ENCODE data around the gene TMEM239.
"Not testable (repeated sequence)": the region's sequence is repeated elsewhere in the genome, so short reads cannot be mapped to it uniquely, and the experiment has no call there.

TMEM239 gene

DNA sequence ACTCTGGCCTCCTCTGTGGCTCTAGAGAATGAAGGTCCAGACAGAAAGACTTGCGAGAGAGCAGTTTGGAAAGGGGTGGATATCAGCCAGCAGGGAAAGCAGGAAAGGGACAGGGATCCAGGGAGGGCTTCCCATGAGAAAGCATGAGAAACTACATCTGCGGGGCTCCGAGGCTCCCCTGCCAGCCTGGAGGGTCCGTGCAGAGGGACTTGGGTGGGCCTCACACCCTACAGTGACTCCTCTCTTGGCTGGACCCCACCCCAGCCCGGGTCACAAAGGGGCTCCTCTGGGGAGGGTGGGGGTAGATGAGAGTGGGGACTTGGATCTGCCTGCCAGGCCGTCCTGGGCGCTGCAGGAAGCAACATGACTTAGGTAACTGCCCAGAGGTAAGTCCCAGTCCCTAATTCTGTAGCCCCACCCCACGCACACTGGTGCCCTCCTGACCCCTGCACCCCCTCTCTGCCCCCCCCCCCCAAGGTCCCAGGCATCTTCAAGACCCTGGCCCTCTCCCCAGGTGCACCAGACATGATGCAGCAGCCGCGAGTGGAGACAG is at the start of gene TMEM239:
Gene TMEM239 (plus strand): TSS at position 335 of the 553 bp plus-strand sequence. CDS start 191 bp downstream, at position 526.
- no peak for FAIRE-seq

DNA sequence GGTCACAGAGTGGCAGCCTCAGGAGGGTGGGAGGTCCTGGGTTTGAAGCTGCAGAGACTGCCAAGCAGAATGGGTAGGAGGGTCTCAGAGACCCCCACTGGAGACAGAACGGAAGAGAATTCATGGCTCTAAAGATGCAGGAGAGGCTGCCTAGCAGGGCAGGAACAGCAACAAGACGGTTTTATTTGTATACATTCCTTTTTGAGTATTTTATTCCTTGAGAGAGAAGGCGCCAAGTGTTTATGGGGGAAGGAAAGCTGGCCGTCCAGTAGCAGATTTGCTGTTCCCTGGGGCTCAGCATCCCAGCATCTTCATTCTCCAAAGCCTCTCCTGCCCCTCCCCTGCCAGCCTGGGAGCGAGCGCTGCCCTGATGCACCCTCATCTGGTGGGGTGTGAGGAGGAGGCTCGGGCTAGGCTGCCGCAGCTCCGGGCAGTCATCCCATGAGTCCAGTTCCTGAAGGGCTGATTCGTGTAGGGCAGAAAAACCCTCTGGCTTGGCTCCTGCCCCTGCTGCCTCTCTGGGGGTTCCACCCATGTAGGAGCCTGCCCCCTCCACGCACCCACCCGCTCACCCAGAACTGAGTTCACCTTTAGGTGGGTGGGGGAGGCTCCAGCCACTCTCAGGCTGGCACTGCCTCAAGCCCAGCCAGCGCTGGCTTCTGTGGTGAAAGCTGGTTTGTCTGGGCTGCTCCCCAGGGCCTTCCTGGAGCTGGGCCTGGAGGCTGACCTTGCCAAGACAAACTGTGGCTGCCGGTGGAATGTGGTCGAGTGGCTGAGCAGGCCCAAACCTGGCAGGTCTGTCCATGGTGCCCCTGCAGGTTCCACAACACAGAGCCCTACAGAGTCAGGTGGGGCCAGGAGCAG is 48.2 kb upstream of the TMEM239 start:
- FAIRE-seq, result no peak

DNA sequence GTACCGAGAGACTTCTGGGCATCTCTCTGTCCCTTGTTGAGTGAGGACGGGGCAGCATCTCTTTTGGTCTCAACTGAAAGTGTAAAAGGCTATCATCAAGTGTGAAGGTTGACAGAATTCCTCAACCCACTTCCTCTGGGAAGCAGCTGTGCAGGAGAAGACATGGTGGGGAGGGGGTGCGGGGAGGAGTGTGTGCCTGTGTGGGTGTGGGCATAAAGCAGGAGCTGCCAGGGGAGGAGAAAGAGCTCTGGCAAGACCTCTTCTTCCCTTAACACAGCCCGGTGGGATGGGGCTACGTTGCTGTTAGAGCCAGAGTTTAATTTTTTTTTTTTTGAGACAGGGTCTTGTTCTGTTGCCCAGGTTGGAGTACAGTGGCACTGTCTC is 47.5 kb upstream of the TMEM239 start:
- no peak for FAIRE-seq

DNA sequence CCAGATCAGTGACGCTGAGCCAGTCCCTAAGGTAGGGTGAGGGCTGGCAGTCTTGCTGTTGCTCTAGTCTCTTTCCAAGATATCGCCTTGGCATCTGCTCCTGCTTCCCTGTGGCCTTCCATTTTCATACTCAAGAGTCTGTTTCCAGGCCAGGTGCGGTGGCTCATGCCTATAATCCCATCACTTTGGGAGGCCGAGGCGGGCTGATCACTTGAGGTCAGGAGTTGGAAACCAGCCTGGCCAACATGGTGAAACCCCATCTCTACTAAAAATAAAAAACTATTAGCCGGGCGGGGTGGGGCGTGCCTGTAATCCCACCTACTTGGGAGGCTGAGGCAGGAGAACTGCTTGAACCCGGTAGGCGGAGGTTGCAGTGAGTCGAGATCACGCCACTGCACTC is 46.1 kb upstream of the TMEM239 start:
- FAIRE-seq, result not testable (repeated sequence)

DNA sequence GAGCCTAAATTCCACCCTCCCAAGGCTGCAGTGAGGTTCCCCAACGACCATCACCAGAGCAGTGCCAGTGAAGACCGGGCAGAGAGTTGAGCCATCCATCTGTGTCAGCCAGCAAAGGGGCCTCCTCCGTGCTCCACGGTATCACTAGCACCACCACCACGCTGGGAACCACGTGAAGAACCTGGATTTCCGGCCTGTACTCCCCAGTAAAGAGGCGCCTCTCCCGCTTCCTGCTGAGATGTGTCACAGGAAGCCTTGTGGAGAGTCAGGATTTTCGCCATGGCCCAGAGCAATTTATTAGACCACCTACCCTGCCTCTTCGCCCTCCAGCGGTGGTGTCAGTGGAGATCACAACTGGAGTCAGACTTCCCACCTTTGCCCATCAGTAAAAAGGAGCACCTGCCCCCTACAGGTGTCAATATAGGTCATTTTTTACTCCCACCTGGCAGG is 44.5 kb upstream of the TMEM239 start:
- no peak for FAIRE-seq

DNA sequence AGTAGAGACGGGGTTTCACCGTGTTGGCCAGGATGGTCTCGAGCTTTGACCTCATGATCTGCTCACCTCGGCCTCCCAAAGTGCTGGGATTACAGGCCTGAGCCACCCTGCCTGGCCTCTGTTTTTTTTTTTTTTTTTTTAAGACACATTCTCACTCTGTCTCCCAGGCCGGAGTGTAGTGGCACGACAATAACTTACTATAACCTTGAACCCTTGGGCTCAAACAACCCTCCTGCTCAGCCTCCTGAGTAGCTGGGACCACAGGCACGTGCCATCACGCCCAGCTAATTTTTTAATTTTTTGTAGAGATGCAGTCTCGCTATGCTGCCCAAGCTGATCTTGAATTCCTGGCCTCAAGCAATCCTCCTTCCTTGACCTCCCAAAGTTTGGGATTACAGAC is 42.4 kb upstream of the TMEM239 start:
- no peak for FAIRE-seq

DNA sequence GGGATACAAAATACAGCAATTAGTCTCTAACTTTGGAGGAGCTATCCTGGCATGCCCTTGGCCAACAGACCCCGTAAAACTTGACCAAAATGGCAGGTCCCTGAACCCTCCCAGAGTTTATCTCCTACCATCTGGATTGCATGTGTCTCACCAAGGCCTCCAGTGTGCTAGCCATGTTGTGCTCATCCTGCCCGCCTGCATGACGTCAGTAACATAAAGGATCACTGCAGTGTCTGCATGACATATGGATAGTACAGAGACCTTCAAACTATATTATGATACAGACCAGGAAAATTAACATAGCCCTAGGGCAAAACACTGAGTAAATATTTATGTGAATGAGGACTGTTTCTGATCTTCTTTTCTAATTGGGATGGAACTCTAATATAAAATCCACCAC is 41.0 kb upstream of the TMEM239 start:
- FAIRE-seq, result no peak

DNA sequence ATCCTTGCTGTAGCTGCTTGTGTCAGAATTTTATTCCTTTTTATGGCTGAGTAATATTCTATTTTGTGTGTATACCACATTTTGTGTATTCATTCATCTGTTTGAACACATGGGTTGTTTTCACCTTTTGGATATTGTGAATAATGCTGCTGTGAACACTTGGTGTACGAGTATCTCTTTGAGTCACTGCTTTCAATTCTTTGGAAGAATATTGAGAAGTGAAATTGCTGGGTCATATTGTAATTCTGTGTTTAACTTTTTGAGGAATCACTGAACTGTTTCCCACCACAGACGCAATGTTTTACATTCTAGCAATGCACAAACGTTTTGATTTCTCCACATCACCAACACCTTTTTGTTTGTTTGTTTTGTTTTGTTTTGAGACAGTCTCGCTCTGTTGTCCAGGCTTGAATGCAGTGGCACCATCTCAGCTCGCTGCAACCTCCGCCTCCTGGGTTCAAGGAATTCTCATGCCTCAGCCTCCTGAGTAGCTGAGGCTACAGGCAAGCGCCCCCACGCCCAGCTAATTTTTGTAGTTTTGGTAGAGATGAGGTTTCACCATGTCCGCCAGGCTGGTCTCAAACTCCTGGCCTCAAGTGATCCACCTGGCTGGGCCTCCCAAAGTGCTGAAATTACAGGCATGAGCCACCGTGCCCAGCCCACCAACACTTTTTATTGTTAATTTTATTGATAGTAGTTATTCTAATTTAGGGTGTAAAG is 37.4 kb upstream of the TMEM239 start:
- no peak for FAIRE-seq

DNA sequence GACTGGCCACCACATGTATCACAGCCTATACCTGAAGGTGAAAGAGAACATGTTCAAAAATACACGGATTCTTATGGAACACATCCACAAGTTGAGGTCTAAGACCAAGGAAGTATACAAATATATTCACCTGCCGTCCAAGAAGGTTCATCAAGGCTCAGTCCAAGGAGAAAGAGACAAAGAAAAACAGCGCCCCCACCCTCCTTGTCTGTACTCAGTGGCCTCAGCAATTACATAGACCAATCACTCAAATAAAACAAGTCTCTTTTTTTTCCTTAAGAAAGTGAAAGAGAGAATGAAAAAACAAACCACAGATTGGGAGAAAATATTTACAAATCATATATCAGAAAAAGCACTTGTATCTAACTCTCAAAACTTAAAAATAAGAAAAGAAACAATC is 35.2 kb upstream of the TMEM239 start:
- FAIRE-seq, result no peak

DNA sequence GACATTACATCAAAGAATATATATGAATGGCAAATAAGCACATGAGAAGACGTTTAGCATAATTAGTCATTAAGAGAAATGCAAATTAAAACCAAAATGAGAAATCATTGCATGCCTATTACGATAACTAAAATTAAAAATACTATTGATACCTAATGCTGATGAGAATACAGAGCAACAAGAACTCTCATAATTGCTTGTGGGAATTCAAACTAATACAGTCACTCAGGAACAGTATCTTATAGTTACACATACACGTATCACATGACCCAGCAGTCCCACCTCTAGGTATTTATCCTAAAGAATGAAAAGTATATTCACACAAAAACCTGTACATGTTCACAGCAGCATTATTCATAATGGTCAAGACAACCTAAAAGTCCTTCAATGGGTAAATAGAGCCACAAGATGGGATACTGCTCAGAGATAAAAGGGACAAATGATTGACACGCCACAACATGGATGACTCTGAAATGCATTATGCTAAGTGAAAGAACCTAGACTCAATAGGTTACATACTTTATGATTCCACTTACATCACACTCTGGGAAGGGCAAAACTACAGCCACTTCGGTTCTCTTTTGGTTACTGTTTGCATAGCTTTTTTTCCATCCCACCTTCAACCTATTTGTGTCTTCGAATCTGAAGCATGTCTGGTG is 32.1 kb upstream of the TMEM239 start:
- no peak for FAIRE-seq

DNA sequence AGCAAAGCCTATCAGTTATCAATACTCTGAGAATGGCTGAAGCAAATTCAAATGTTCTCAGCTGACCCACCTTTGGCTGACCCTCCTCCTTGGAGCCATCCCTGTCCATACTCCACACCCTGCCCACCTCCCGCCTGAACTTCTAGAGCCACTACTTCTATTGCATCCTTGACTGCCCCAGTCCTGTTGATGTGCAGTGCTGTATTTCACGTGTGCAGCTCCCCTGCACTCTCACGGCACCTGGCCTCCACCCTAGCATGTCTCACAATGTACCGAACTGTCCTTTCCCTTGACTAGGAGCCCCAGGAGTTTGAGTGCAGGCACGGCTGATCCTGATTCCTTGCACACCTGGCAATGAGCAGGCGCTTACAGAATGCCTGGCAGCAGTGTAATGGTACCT is 22.7 kb upstream of the TMEM239 start:
- FAIRE-seq, result no peak

DNA sequence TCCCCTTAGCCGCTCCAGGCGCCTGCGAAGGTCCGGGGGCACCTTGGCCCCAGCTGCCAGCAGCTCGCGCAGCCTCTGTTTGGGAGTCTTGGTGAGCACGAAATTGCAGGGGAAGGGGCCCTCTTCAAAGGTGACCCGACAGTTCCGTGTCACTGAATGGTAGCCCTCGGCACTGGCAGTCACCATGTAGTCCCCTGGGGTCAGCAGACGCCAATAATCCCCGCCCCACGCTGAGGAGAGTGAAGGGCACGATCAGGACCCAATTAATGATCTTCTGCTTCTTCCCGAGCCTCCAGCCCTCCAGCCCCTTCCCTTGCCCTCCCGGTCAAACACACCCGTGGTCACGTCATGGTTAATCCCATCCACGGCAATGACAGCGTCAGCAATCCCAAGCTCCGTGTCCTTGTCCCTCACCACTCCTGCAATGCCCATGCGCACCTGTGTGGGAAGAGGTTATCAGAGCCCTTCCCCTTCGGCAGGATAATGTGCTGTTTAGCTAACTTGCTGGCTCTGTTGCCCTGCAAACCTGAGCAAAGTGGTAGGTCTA is 21.9 kb upstream of the TMEM239 start:
- no peak for FAIRE-seq

DNA sequence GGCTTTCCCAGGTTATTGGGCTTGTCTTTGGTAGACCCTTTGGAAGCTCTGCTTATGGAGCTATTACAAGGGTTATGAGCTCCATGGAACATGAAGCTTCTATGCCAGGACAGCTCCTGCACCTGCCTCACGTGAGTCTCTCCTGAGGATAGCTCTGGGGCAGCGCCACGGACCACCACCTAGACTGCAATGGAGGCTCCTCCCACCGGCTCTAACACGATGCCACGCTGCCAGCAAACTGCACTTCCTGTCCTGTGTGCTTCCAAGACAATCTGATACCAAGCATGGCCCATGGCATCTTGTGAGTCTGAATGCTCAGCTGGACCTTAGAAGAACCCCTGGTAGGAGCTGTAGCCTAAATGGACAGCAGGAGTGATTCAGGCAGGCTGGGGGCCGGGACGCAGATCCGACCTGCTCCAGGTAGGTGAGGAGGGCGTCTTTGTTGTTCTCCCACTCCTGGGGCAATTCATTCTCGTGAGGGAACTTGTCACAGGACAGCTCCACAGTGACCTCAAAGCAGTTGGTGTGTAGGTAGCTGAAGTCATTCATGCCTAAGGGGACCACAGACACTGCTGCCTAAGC is 21.2 kb upstream of the TMEM239 start:
- no peak for FAIRE-seq

DNA sequence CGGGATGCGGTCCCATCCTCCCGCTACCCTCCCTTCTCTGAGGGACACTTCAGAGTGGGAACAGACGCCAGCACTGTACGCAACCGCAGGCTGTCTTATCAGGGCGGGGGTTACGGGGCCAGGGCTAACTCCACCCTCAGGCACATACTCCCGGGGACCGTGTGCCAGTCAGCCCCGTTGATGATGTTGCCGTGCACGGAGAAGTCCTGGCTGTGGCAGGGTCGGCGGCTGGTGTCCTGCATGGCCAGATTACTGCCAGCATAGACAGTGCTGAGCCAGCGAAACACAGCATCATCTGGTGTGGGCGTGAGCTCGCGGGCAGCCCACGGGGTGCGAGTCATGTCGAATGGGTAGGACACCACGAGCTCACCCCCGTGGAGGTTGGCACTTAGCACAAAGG is 20.7 kb upstream of the TMEM239 start:
- FAIRE-seq, result no peak

DNA sequence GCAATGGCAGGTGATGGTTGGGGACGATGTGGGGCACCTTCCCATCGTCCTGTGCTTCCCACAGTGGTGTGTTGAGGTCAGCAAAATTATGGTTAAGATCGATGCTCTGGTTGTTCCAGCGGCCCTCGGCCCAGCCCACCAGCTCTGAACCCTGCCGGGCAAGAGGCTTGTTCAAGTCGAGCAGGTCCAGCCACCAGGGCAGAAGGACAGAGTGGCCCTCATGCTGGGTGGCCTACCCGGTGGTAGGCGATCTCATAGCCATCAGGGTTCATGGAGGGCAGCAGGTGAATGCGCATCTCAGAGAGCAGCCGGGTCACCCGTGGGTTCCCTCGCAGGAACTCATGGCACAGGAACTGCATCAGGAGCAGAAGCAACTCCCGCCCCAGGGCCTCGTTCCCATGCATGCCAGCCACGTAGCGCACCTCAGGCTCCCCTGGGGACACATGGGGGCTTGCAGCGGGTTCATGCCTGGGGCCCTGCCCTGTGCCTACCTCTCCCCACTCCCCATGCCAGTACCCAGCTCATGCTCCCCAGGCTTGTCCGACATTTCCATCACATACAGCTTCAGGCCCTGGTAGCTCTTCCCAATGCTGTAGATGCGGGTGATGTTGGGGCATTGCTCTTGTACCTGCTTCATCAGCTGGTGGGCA is 20.0 kb upstream of the TMEM239 start:
- FAIRE-seq, result no peak

DNA sequence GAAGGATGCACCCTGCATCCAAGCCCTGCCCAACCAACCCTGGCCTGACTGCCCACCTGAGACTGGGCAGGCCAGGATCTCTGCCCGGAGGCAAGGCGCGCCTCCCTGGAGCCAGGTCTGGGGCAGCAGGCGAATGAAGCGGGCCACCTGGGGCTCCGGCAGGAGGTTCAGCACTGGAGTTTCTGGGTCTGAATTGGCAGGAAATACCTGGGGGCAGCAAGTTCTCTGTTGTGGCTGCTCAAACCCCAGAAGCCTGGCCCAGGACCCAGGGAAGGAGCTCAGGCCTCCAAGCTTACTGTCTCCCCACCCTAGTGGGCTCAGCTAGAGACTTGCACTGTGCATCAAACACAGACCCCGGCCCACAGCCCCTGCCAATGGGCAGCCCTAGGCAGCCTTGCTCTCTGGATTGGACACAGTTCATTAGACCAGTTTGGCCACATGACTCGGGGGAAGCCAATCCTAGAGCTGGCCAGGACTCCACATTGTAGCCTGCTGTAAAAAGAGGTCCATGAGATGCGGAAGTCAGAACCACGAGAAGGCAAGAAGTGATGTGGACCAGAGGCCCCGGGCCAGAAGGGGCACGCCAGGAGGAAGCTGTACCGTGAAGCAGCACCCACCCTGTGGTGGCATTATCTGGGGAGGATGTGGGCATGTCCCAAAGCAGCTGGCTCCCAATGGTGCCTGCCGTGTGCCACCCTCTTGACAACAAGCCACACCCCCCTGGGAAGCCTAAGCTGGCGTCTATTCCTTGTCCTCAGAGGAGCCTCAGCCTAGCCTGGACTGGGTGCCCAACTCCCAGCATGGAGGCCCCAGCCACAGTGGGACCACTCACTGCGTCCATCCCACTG is 18.8 kb upstream of the TMEM239 start:
- no peak for FAIRE-seq

DNA sequence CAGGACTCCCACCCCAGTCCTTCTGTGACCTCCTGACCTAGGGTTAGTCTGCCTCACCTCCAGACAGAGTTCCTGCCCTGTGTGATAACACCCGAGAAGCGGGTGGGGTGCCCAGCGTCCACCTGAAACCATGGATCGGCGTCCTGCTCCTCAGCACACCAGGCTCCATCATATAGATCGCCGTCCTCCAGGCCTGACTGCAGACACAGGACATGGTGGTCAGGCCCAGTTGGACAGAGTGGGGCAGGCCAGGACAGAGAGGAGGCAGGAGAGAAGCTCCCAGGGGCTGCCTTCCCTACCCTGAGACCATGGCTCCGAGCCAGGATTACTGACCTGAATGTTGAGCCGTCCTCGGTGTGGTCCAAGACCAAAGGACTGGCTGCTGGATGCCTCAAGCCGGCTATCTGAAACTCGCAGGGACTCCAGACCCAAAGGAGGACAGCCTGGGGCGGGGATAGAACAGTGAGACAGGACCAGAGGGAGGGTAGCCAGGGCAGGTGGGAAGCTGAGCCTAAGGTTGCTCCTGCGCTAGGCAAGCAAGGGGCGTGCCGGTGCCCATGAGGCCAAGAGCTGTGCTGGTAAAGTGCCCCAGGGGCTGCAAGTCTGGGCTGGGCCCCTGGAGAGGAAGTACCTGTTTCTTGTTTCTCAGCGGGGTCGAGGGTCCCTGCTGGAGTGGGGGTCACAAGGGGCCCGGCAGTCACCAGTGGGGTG is 17.9 kb upstream of the TMEM239 start:
- FAIRE-seq, result no peak

DNA sequence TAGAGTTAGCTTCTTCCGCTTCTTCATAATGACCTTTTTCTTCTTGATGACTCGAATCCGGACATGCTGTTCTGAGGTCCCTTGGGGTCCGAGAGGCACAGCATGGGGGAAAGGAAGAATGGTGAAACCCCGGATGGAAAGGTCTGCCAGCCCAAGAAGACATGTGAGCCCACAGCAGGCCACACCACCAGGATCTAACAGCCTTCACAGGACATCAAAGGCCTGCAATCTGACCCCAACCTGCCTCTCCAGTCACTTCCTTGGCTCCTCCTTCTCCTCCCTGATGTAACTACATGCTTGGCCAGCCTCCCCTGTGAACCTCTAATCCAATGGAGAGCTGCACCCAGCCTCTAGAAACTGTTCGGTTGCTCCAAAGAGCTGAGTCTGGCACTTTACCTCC is 17.4 kb upstream of the TMEM239 start:
- no peak for FAIRE-seq

DNA sequence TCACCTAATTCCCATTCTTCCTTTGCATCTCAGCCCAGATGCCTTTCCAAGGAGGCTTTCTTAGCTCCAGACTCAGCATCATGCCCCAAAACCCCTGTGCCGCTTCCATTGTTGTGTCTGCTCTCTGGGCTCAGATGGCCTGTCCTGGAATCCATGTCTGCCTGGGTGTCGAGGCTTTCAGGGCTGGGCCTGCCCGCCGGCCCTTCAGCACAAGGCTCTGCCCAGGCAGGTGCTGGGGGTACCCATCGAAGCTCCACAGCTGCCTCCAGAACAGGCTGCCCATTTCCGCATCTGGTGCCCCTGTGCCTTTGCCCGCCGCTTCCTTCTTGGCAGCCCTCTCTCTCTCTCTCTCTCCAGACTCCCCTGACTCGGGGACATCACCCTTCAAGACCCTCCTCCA is 16.9 kb upstream of the TMEM239 start:
- FAIRE-seq, result no peak

DNA sequence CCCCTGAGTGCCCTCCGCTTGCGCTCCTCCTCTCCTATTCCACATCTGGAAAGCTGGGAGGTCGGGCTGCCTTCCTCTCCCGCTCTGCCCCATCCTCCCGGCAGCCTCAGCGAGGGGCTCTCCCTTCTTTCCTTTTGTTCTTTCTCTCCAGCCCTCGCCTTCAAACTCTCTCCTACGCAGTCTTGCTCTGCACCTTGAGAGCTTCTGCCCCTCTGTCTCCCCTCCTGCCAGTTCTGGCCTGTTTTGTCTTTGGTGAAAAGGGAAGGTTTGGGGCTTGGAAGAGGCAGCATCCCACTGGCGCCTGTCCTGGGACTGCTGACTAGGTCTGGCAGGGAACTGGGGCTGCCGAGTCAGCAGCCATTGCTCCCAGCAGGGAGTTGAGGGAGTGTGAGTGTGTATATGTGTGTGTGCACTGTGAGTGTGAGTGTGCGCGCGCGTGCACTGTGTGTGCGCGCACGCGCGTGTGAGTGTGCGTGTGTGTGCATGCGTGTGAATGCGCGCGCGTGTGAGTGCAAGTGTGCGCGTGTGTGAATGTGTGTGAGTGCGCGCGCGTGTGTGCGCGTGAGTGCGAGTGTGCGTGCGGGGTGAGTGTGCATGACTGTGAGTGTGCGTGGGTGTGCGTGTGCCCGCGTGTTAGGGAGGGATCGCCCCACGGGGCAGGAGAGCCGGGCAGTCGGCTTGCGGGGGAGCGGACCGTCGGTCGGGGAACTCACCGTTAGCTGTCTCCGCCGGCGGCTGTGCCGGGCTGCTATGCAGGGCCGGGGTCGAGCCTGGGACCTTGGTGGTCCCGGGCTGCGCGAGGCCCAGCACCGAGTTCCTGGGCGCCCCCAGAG is 16.3 kb upstream of the TMEM239 start:
- FAIRE-seq, result no peak

Measured in islet of Langerhans (tissue), 1 donor.